H1 (cell line): ENCODE measurements around the gene SH2B3. TPM values are rescaled to one million over a fixed set of nuclear protein-coding genes. Genes with fewer than 3 reads are reported as not detected.

Experiments used
- CTCF ChIA-PET: fragments of 300-600 bp; sonication (Branson Sonifier 250); formaldehyde crosslinking; loops from one replicate; lab custom pipeline; 2021; ENCODE audit not compliant: partially characterized antibody; lab: Charles Lee
- POLR2A ChIA-PET: fragments of 300-600 bp; sonication (Branson Sonifier 250); formaldehyde crosslinking; loops from one replicate; lab custom pipeline; 2021; ENCODE audit warnings: inconsistent platforms; ENCODE audit not compliant: partially characterized antibody; lab: Charles Lee
- DNase-seq, 2 experiments: peaks; one replicate each; pipeline versions ENCODE4 v3.0.0 to v3.0.0-alpha.2; 2010 to 2022; ENCODE audit warnings: low spot score in 2 of 2, low read depth in 1 of 2, mixed read lengths in 1 of 2
- FAIRE-seq: peaks from 2 replicates; lab custom pipeline; 2011; peaks lifted over from hg19 to GRCh38; lab: Jason Lieb, UNC
- H2AFZ ChIP-seq: 2 replicates; pipeline ENCODE4 v1.8.1; 2012; ENCODE audit warnings: low read length, inconsistent platforms
- H2AK5ac ChIP-seq: 2 replicates; pipeline ENCODE4 v1.6.1; 2013; ENCODE audit warnings: low read depth, low read length
- H2BK120ac ChIP-seq: replicated peaks from 2 replicates; pipeline ENCODE3; 2013; ENCODE audit warnings: low read depth, low read length, inconsistent platforms
- H2BK12ac ChIP-seq: 2 replicates; pipeline ENCODE4 v1.6.1; 2013; ENCODE audit warnings: low read depth, low read length
- H2BK15ac ChIP-seq: 2 replicates; pipeline ENCODE4 v1.6.1; 2013; ENCODE audit warnings: low read length
- H2BK20ac ChIP-seq: 2 replicates; pipeline ENCODE4 v1.6.1; 2013; ENCODE audit warnings: low read length
- H2BK5ac ChIP-seq: 2 replicates; pipeline ENCODE4 v1.6.1; 2013; ENCODE audit warnings: low read depth, low read length
- H3K14ac ChIP-seq: 2 replicates; pipeline ENCODE4 v1.6.1; 2013; ENCODE audit warnings: inconsistent platforms; ENCODE audit not compliant: insufficient read length
- H3K18ac ChIP-seq: 2 replicates; pipeline ENCODE4 v1.6.1; 2013; ENCODE audit warnings: low read length; ENCODE audit errors: extremely low read depth
- H3K23ac ChIP-seq: 2 replicates; pipeline ENCODE4 v1.6.1; 2013; ENCODE audit warnings: inconsistent platforms; ENCODE audit not compliant: insufficient read length
- H3K23me2 ChIP-seq: 2 replicates; pipeline ENCODE4 v1.6.1; 2013; ENCODE audit warnings: low read depth, low read length
- H3K27ac ChIP-seq: 2 replicates; pipeline ENCODE4 v1.6.1; 2011; ENCODE audit warnings: low read depth, low read length, inconsistent platforms
- H3K27me3 ChIP-seq, 4 experiments: replicated peaks in 1 of 4; 1 replicate in 1 of 4; 2 replicates in 3 of 4; pipeline versions ENCODE4 v1.6.1 to v1.8.1; 2011 to 2013; ENCODE audit warnings: low read length in 3 of 4, mild to moderate bottlenecking in 3 of 4, inconsistent platforms in 2 of 4, mixed read lengths in 2 of 4, moderate library complexity in 1 of 4; ENCODE audit not compliant: control insufficient read depth in 3 of 4, insufficient read depth in 3 of 4; ENCODE audit errors: extremely low read depth in 1 of 4
- H3K36me3 ChIP-seq, 4 experiments: 2 replicates each; pipeline versions ENCODE4 v1.6.1 to v1.8.1; 2011 to 2013; ENCODE audit warnings: mild to moderate bottlenecking in 4 of 4, low read length in 3 of 4, moderate library complexity in 2 of 4, control low read depth in 1 of 4, inconsistent platforms in 1 of 4; ENCODE audit not compliant: insufficient read depth in 4 of 4, control insufficient read depth in 2 of 4
- H3K4ac ChIP-seq: replicated peaks from 2 replicates; pipeline ENCODE3; 2013; ENCODE audit warnings: low read length, low read depth, mixed read lengths, inconsistent platforms; ENCODE audit not compliant: insufficient read length
- H3K4me1 ChIP-seq, 4 experiments: replicated peaks in 1 of 4; 1 replicate in 1 of 4; 2 replicates in 3 of 4; pipeline versions ENCODE4 v1.6.1 to v1.8.1; 2011 to 2013; ENCODE audit warnings: low read length in 3 of 4, inconsistent platforms in 2 of 4, mixed read lengths in 1 of 4; ENCODE audit not compliant: insufficient read depth in 4 of 4, control insufficient read depth in 3 of 4
- H3K4me2 ChIP-seq, 2 experiments: 2 replicates each; pipeline versions ENCODE4 v1.6.1 to v1.8.1; 2011 to 2013; ENCODE audit warnings: low read depth in 2 of 2, low read length in 2 of 2, control low read depth in 1 of 2, inconsistent platforms in 1 of 2, mild to moderate bottlenecking in 1 of 2; ENCODE audit not compliant: insufficient read depth in 1 of 2
- H3K4me3 ChIP-seq, 4 experiments: fragments of 200-600, 300-600 bp in 1 of 4; sonication (generic), shearing (Covaris generic), sonication (Bioruptor Twin) in 1 of 4; 2 replicates each; pipeline versions ENCODE4 v1.5.1 to v1.8.1; 2011 to 2016; ENCODE audit warnings: low read length in 4 of 4, low read depth in 3 of 4, control low read depth in 2 of 4, inconsistent platforms in 2 of 4, mild to moderate bottlenecking in 2 of 4, mixed read lengths in 1 of 4, moderate library complexity in 1 of 4; ENCODE audit not compliant: insufficient read depth in 2 of 4; ENCODE audit errors: extremely low read depth in 1 of 4
- H3K56ac ChIP-seq: replicated peaks from 2 replicates; pipeline ENCODE3; 2013; ENCODE audit warnings: low read depth, mild to moderate bottlenecking, mixed read lengths, low read length, inconsistent platforms; ENCODE audit not compliant: insufficient read length
- H3K79me1 ChIP-seq: 2 replicates; pipeline ENCODE4 v1.6.1; 2013; ENCODE audit warnings: low read depth, low read length, control low read depth
- H3K79me2 ChIP-seq, 2 experiments: 2 replicates each; pipeline versions ENCODE4 v1.6.1 to v1.8.1; 2012 to 2013; ENCODE audit warnings: low read length in 2 of 2, mild to moderate bottlenecking in 2 of 2, inconsistent platforms in 1 of 2; ENCODE audit not compliant: insufficient read depth in 2 of 2, control insufficient read depth in 1 of 2
- H3K9ac ChIP-seq, 4 experiments: replicated peaks in 1 of 4; 1 replicate in 1 of 4; 2 replicates in 3 of 4; pipeline versions ENCODE4 v1.6.1 to v1.8.1; 2011 to 2013; ENCODE audit warnings: low read depth in 3 of 4, low read length in 3 of 4, control low read depth in 2 of 4, mild to moderate bottlenecking in 2 of 4, moderate library complexity in 2 of 4, inconsistent platforms in 1 of 4; ENCODE audit errors: extremely low read depth in 1 of 4
- H3K9me3 ChIP-seq, 2 experiments: 2 replicates each; pipeline versions ENCODE4 v1.6.1 to v1.8.1; 2012 to 2013; ENCODE audit warnings: mild to moderate bottlenecking in 2 of 2, moderate library complexity in 2 of 2, control low read depth in 1 of 2, inconsistent platforms in 1 of 2, low read depth in 1 of 2, low read length in 1 of 2, mixed read lengths in 1 of 2; ENCODE audit not compliant: insufficient read depth in 2 of 2
- H4K20me1 ChIP-seq, 2 experiments: replicated peaks in 1 of 2; 2 replicates each; pipeline versions ENCODE3 to v1.8.1; 2011 to 2013; ENCODE audit warnings: inconsistent platforms in 2 of 2, low read length in 2 of 2, mild to moderate bottlenecking in 1 of 2; ENCODE audit not compliant: insufficient read depth in 2 of 2, control insufficient read depth in 1 of 2
- H4K5ac ChIP-seq: 2 replicates; pipeline ENCODE4 v1.6.1; 2013; ENCODE audit warnings: low read length, low read depth, mixed read lengths, inconsistent platforms; ENCODE audit not compliant: insufficient read length
- H4K8ac ChIP-seq: 2 replicates; pipeline ENCODE4 v1.8.0; 2013; ENCODE audit warnings: mild to moderate bottlenecking, moderate library complexity, low read length, inconsistent platforms; ENCODE audit not compliant: insufficient read depth; ENCODE audit errors: extremely low read depth
- H4K91ac ChIP-seq: replicated peaks from 2 replicates; pipeline ENCODE3; 2013; ENCODE audit warnings: low read length, mixed read lengths, inconsistent platforms; ENCODE audit not compliant: insufficient read length
- BRCA1 ChIP-seq: IDR thresholded peaks from 2 replicates; pipeline ENCODE4 v1.6.1; 2012; ENCODE audit warnings: low read depth, low read length, improper control_type of control experiment
- FOSL1 ChIP-seq: IDR thresholded peaks from 2 replicates; pipeline ENCODE4 v1.6.1; 2011; ENCODE audit warnings: mild to moderate bottlenecking, low read depth, low read length, moderate library complexity; ENCODE audit not compliant: insufficient read depth
- GABPA ChIP-seq: IDR thresholded peaks from 2 replicates; pipeline ENCODE4 v1.6.1; 2011; ENCODE audit warnings: mild to moderate bottlenecking, low read length, moderate library complexity, borderline replicate concordance; ENCODE audit not compliant: insufficient read depth
- JUND ChIP-seq: IDR thresholded peaks from 2 replicates; pipeline ENCODE4 v1.6.1; 2011; ENCODE audit warnings: mild to moderate bottlenecking, improper control_type of control experiment, low read length
- RXRA ChIP-seq: IDR thresholded peaks from 2 replicates; pipeline ENCODE4 v1.6.1; 2011; ENCODE audit warnings: low read depth, mild to moderate bottlenecking, low read length, moderate library complexity; ENCODE audit not compliant: insufficient read depth
- SP2 ChIP-seq: IDR thresholded peaks from 2 replicates; pipeline ENCODE4 v1.6.1; 2012; ENCODE audit warnings: mild to moderate bottlenecking, low read length, inconsistent platforms
- WGBS, 2 experiments: shearing (Covaris generic) in 1 of 2; methylation state at CpG; one replicate each; pipeline versions ENCODE4 v1.1.6 to v1.1.7; 2013 to 2015; ENCODE audit warnings: low lambda C conversion rate in 2 of 2, mixed read lengths in 2 of 2, inconsistent platforms in 1 of 2, low coverage in 1 of 2, missing lambda C conversion rate in 1 of 2; ENCODE audit not compliant: insufficient replicate concordance in 2 of 2, insufficient coverage in 1 of 2, insufficient read length in 1 of 2; ENCODE audit errors: extremely low coverage in 1 of 2, missing lambda C conversion rate in 1 of 2; 5-methylcytosine and 5-hydroxymethylcytosine counted together
- polyA plus RNA-seq, 7 experiments: library from polyadenylated mRNA; depleted of rRNA in 3 of 7; stranded (reverse) in 5 of 7; unstranded in 2 of 7; fragments of >200 nt in 5 of 7; fragments of 200-250 nt in 2 of 7; gene quantifications; 1 replicate in 5 of 7; 2 replicates in 1 of 7; 4 replicates in 1 of 7; pipeline versions ENCODE4 v1.2.1 to v1.2.3, GENCODE V29; 2011 to 2013; ENCODE audit warnings: missing spikeins in 2 of 7, mixed read lengths in 2 of 7
- total RNA-seq: library from RNA; stranded (reverse); fragmentation: NEBNext Ultra II Directional; extraction: Animal tissue kit (Norgen Biotek cat#: 25700); gene quantifications from 2 replicates; pipeline ENCODE4 v1.2.1, GENCODE V29; 2021

SH2B3 gene
- total and polyA plus RNA-seq, 2 of the 8 experiments (the other 6 are each of a cell fraction or from before 2014, with no cell fraction given), result 20.8 to 34.1 TPM

DNA sequence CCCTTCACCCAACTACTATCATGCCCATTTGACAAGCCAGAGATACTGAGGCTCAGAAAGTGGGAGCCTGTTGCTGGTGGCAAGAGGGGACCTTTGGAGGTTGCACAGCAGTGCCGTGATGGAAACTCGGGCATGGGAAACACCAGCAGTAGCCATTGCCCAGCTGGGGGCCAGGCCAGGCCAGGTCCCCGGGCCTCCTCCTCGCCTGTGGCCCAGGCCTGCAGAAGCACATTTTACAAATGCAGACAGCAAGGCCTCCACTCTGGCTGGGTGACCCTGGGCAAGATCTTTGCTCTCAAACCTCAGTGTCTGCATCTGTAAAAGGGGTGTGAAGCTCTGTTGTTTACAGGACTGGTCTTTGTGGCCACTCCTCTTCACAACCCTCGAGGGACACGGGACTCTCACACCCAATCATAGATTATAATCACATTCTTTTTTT, 4.5 kb upstream of the SH2B3 start:
- H3K4me2 ChIP-seq, result no peak overlapping the region
- H2BK15ac ChIP-seq, result no peak overlapping the region
- no peak overlapping the region for H2BK120ac ChIP-seq
- H3K4me3 ChIP-seq, result no peak overlapping the region
- no peaks in the 10 kb centered on the region for H3K36me3 ChIP-seq
- no peak for DNase-seq
- POLR2A ChIA-PET, result interaction anchor here (0.6 to 1.6 kb wide), 4 partner anchors 11 to 555 kb away, joined by 3 to 4 read pairs (median 3); no protein-coding TSS in a partner anchor
- H3K79me2 ChIP-seq, result peaks cover 0 to 3% of the 10 kb centered on the region in 2 experiments; a peak in 1 of 4 replicates
- H3K27me3 ChIP-seq, result no peaks in the 10 kb centered on the region
- no peak overlapping the region for H3K18ac ChIP-seq
- TF ChIP-seq SP2 (no peak), RXRA (no peak), BRCA1 (no peak), FOSL1 (no peak), JUND (no peak), GABPA (no peak)
- TF ChIP-seq, all 59 proteins: peak for 0
- Histone ChIP-seq H3K9me3 (no peaks in the 10 kb centered on the region), H3K4ac (no peak overlapping the region), H2AFZ (no peak overlapping the region), H2BK5ac (no peak overlapping the region), H3K14ac (no peak overlapping the region), H3K4me1 (peaks cover 0 to 17% (median 10%) of the 10 kb centered on the region in 4 experiments; a peak in 5 of 7 replicates), H2BK12ac (peak overlapping the region; percentile 94; the same call in 1 of the 2 replicates), H4K20me1 (no peaks in the 10 kb centered on the region), H3K56ac (no peak overlapping the region), H3K23ac (no peak overlapping the region), H2AK5ac (no peak overlapping the region; the same call in 1 of the 2 replicates), H3K79me1 (peaks cover 2% of the 10 kb centered on the region), H2BK20ac (no peak overlapping the region), H4K5ac (no peak overlapping the region), H3K27ac (no peak overlapping the region), H4K91ac (no peak overlapping the region), H3K9ac (no peak overlapping the region), H4K8ac (no peak overlapping the region), H3K23me2 (peaks cover under 1% of the 10 kb centered on the region; the same call in 1 of the 2 replicates)
- no peak for FAIRE-seq
- CTCF ChIA-PET, result interaction anchor here (0.6 to 22.8 kb wide), 9 partner anchors 11 to 218 kb away, joined by 3 to 838 read pairs (median 5); no protein-coding TSS in a partner anchor
- WGBS, 2 experiments, result 83% methylated on average over 6 of the region's 6 CpGs; no CpG with 5 or more reads in 1 of the 2 experiments
